NCI-H748 treated with DMSO at 0.1 percent for 48 hours (cell line): ENCODE results near the gene ITPR1.

Experiments
- DNase-seq: peaks from one replicate; lab custom pipeline; 2025; lab: John Stamatoyannopoulos, UW

The ITPR1 gene

DNA sequence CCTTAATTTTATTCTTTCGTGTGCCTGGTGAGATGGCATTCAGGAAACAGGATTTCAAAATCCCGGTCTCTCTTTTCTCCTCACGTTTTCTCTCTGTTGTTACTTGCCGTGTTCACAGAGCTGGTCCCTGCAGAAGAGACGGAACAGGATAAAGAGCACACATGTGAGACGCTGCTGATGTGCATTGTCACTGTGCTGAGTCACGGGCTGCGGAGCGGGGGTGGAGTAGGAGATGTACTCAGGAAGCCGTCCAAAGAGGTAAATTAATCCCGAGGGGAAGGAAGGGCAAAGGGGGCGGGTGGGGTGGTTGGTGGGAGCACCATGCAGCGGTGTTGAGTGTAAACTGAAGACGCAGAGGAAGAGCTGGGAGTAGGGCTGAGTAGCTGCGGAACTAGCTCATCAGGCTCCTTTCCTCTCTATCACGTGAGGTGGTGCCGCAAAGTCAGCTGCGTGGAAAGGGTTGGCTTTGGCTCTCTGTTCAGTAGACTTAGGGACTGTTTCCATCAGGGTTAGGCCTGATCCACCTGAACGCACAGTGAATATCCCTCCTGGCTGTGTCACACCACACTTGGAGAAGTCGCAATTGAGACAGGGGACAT lies 321.3 kb downstream of the ITPR1 start:
- DNase-seq: no peak

DNA sequence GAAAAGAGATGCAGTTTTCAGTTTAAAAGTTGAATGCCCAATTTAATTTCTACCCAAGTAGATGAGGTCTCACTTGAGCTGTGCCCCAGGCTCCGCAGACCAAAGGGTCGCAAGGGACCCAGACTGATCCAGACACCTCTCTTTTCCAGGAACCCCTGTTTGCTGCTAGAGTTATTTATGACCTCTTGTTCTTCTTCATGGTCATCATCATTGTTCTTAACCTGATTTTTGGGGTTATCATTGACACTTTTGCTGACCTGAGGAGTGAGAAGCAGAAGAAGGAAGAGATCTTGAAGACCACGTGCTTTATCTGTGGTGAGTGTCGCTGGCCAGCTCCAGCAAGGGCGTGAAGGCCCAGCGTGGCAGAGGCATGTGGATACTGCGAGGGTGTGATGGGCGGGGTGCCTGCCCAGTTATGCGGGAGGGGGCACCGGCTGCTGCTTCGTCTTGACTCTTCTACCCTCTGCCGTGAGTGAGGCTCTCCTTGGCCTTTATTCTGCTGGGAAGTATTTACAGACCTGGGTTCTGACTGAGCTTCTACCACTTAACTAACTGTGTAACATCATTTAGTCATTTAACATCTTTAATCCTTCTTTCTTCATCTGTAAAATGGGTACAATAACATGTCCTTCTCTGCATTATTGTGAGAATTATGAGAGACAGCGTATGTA lies 321.9 kb downstream of the ITPR1 start:
- no peak for DNase-seq

DNA sequence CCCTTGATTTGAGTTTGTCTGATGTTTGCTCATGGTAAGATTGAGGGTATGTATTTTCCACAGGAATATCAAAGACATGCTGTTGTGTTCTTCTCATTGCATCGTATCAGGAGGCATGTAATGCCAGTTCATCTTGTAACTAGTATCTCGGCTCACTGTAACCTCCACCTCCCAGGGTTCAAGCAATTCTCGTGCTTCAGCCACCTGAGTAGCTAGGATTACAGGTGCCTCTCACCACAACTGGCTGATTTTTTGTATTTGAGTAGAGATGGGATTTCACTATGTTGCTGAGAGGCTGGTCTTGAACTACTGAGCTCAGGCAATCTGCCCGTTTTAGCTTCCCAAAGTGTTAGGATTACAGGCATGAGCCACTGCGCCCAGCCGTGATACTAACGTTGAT lies 323.2 kb downstream of the ITPR1 start:
- DNase-seq: no peak

DNA sequence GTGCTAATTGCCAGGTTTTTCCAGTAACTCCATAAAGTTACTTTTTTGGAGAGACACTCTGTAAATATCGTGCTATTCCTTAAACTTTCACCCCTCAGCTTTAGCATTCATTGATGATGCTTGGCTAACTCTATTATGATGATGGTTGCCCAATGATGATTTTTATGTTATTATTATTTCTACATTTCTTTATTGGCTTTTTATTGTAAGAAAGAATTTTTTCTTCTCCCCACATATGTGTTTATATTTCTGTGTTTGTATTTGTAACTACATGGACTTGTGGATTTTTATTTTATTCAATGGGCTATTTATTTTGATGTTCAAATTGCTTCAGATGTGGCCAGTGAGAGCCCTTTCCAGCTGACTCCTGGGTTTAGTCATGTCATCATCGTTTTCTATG lies 323.6 kb downstream of the ITPR1 start:
- DNase-seq: no peak

DNA sequence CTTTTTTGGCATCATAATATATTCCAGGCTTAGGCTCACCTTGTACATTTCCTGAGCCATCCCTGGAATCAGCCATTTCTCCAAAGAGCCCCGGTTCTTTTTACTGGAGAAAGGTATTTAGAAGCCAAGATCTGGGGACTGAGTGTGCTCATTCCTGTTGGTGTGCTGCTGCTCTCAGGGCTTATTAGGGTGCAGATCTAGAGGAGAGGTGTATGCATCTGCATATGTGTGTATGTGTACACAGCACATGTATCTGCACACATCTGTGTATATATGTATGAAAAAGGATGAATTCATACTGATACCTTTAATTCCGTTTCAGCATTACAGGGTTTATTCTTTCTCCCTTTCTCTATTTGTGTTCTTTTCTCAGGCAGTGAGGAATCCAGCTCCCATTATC lies 324.0 kb downstream of the ITPR1 start:
- DNase-seq: no peak

DNA sequence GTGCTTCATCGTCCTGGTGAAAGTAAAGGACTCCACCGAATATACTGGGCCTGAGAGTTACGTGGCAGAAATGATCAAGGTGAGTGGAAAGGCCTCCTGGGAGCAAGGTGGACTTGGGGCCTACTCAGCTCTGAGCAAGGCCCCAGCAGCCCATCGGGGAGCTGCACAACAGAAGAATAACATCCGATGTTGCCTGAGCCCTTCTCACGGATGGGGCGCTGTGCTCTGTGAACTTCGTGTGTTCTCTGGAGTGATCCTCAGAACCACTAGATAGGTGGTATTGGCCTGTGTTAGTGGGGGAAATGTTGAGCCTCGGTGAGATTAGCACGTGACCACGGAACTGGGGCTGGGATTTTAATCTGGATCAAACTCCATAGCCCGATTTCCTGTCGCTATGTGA lies 325.0 kb downstream of the ITPR1 start:
- no peak for DNase-seq

DNA sequence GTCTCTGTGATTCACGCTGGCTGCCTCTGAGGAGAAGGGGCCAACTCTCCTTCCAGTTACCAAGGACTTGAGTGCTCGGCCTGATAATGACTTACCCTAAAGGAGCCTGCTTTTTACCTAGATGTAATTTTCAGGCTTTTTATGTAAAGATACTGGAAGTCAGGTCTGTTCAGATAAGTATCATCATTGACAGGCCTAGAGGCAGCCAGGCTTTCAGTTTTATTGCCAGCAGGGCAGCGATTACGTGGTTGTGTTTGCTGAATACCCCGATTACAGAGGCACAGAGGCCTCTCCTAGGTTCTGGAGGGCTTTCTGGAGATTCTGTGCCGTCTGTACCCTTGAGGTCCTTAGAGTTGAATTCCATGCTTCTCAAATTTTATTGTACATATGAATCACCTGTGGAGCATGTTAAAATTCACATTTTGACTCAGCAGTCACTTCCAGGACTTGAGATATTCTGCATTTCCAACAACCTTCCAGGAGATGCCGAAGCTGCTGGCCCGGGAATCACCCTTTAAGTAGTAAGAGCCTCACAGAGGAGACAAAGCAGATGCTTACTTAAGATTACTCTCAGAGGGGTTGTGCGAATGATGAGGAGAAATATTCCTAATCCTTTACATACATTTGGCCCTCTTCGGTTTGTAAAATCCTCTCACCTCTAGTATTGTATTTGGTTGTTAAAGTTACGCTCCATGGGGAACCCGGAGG lies 326.0 kb downstream of the ITPR1 start:
- DNase-seq: no peak

DNA sequence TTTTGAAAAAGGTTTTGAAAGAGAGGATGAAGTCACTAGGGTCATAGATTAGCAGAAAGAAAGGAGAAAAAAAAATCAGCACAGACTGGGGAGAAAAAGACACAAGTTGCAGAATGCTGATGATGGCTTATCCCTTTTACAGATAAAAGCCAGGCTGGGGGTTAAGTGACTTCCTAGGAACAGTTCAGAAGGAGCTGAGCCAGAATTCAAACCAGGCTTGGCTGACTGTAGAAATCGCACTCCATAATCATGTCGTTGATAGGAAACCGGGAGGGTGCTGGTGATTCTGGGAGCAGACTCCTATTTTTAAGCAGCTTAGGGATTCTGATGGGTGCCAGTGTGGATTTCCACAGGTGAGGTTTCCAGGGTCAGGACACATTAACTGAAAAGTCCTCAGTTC lies 326.6 kb downstream of the ITPR1 start:
- DNase-seq: no peak

DNA sequence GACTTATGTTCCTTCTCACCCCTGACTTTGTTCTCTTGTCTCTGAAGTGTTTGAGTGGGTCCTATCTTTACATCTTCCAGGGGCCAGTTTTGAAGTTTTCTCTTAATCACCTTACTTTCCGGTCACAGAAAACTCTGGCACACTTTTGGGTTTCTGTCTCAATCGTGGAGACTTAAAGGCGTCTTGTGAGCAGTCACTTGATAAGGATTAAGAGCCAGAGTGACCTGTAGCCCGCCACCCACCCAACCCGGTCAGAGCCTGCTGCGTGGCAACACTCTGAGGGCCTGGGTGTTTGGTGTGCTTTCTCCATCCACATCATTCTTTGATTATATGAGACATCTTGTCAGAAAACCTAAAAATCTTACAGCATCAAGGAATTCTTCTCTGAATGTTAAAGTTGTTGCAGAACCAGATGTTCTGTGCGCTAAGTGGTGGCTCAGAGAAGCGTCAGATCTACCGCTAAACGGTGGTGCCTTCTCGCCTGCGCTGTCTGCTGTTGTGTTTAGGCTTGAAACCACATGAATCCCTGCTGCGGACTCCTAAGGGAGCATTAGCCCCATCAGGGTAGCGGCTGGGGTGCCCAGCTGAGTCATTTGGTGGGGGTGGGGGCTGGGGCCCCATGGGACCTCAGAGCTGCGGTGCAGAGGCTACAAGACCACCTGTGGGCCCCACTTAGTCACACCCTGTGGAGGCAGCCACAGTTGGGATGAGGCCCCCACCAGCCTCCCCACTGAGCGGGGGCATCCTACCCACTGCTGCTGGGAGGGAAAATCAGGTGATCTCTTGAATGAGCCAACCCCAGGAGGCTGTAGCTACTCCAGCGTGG lies 327.4 kb downstream of the ITPR1 start:
- DNase-seq: no peak

DNA sequence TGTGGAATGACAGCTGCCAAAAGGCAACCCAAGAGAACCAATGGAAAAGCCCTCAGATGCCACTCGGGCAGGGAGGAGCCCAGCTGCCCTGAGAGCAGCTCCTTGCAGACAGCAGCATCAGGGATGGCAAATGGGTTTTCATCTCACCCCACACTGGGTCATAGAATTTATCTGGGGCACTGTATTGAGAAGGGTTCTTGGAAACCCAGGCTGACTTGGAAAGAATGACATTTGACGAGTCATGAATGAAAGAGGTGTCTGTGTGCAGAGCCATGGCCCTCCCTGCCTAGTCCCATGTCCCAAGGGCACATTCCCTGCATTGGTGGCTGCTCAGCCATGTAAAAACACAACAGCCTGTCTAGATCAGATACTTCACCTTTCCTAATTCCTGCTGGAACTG lies 328.2 kb downstream of the ITPR1 start:
- DNase-seq: no peak

DNA sequence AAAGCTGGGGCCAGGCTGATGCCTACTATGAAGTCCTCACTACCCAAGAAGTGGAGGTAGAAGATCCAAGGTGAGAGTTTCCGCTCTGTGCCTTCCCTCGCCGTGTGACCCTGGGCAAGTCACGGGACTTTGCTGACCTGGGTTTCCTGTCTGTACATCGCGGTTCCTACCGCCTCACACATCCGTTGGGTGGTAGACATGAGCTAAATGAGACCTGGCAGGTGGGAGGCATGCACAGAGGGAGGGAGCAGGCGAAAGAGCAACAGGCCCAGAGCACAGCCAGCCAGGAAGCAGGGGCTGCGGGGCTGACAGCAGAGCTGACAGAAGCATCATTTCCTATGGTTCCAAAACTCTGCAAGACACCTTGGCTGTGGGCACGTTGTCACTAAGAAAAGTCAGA lies 328.8 kb downstream of the ITPR1 start:
- no peak for DNase-seq

DNA sequence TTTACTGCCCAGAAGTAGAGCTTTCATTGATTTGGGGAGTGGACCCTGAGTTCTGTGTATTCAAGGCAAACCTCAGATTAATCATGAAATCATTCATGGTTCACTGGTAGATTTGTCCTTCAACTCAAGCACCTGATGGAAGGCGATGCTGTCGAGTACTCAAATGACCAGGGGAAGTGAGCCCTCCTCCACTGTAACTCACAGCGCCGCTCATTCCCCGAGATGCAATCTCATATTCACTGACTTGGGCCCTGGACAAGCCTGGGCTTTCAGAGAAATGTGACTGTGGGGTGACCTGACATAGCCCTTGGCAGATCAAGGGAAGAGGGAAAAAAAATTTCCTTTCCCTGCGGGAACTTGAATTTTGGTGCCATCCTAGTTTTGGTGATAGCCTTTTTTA lies 329.4 kb downstream of the ITPR1 start:
- no peak for DNase-seq

DNA sequence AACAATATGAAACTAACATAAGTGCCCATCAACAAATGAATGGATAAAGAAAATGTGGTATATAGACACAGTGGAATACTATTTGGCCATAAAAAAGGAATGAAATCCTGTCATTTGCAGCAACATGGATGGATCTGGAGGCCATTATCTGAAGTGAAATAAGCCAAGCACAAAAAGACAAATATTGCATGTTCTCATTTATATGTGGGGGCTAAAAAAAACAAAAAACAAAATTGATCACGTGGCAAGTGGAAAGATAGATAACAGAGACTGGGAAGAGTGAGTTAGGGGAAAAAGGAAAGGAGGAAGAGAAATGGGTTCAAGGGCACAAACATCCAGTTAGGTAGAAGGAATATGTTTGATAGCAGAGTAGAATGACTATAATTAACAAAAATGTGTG lies 330.2 kb downstream of the ITPR1 start:
- DNase-seq: no peak

DNA sequence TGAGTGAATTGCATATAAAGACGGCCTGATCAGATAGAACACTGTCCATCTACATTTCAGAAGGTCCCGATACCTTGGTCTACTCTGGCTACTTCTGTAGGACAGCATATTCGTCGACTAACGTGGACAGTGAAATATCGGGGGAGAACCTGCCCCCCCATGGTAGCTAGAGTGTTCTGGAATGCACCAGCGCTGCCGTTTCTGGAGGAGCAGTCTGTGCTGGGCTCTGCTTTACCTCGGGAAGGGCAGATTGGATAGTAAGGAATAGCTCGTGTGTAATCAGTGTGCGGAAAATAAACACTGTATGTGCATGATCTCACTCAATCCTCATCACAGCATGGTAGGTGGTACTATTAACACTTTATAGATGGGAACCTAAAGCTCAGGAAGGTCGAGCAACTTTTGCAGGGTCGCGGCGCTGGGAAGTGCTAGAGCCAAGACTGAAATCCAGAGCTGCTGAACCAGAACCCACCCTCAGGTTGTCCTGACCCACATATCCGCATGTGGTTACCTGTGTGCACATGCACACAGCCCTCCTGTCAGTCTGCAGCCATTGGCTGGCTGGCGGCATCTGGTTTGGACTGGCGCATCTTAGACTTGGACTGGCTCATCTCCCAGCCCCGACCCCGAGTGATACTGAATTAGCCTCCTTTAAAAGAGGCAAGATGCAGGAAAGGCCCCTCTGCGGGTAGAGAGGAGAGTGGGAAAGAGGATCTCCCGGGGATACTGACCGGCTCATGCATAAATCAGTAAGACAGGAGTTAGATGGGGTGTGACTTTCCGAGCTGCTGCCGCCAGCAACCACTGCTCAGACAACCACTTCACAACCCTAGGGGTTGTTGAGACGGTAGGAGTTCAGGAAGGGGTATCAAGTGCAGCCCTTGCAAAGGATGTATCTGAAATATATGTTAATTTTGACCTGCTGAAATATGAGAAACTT lies 331.1 kb downstream of the ITPR1 start:
- no peak for DNase-seq

DNA sequence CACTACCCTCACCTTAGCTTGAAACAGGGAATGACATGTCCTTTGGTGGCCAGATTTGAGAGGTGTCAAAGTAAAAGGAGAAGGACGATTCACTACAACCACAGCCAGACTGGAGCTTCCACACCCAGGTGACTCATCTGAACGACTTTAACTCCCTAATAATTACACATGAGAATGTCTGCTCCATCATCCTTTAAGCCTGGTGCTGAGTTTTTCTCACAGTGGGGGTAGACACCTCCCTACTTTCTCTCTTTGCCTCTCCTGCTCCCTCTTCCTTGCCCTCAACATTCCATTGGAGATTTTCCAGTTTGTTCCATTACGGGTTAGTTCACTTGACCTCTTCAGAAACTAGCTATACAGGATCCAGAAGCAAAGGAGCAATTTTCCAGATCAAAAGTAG lies 331.8 kb downstream of the ITPR1 start:
- DNase-seq: no peak

DNA sequence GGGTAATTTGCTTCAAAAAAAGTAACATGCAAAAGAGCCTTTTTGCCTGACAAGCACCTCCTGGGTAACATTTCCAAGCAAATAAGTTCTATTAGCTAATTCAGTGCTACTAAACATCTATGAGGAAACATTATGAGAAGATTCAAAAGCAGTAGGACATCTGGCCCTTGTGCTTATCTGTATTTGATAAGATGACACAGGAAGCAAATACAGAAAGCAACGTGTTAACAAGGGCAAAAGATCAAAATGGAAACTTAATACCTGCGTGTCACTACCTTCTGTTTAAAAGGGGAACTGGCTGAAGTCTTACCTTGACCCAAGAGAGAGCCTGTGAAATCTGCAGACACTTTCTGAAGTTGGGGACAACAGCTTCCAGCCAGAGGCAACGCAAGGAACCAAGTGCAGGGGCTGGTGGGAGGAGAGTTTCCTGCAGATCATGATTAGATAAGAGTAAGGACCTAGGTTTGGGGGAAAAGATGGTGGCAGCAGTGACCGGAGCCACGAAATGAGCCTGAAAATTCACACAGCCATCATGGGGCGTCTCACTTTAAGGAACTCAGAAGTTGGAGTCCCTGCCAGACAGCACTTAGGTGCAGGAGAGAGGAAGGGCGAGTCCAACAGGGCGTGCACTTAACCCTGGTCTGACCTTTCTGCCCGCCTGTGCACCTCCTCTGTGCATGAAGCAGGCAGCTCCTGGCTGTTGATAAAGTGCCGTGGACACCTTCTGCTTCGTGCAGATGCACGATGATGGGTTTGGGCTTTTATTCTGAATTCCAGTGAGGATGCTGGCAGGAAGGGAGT lies 332.5 kb downstream of the ITPR1 start:
- no peak for DNase-seq

DNA sequence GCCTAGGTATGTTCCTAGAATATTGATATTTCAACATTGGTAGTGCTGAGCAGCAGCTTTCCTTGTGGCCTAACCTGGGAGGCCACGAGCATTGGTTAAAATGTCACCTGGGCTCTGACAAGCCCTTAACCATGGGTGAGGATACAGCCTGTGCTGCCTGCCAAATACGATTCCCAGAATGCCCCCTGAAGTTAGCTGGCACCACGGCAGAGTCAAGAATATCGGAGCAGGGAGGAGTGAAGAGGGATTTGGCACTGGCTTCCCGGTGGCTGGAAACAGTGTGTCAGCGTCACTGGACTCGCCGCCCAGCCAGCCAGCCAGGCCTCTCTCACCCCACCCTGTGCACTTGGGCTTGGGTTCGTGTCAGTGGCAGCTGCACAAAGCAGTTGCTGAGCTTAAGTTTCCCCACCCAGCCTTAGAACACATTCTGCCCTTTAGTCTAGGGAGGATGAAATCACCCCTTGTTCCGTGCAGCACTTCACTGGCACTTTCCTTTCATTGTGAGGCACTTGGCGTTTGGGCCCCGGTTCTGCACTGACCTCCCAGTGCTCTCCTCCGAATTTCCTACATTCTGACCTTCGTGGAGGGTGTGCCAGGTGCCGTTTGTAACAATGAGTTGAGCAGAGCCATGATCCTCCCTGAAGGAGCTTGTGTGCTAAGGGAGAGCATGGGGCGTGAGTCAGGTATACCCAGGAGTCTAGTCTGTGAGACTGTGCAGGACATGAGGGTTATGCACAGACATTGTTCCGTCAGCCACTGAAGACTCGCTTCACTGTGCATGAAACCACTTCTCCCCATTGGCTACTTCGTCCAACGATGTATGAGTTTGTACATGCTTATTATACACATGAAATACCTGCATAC lies 333.3 kb downstream of the ITPR1 start:
- no peak for DNase-seq

DNA sequence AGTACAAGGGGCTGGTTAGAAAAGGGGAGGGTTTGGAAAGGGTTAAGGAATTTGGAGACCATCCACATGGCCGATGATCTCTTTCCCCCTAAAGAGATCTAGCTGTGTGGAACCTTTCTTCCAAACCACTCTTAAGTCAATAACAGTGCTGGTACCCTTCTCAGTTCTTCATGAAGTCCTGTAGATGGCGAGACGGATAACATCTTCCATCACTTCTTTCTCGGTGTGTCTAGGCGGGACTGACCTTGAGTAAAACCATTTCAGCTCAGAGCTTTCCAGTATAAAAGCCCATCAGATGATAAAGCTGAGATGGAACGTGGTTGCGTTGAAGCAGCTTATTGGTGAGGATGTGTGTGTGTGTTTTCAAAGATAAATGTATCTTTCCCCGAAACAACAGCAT lies 334.6 kb downstream of the ITPR1 start:
- DNase-seq: no peak

DNA sequence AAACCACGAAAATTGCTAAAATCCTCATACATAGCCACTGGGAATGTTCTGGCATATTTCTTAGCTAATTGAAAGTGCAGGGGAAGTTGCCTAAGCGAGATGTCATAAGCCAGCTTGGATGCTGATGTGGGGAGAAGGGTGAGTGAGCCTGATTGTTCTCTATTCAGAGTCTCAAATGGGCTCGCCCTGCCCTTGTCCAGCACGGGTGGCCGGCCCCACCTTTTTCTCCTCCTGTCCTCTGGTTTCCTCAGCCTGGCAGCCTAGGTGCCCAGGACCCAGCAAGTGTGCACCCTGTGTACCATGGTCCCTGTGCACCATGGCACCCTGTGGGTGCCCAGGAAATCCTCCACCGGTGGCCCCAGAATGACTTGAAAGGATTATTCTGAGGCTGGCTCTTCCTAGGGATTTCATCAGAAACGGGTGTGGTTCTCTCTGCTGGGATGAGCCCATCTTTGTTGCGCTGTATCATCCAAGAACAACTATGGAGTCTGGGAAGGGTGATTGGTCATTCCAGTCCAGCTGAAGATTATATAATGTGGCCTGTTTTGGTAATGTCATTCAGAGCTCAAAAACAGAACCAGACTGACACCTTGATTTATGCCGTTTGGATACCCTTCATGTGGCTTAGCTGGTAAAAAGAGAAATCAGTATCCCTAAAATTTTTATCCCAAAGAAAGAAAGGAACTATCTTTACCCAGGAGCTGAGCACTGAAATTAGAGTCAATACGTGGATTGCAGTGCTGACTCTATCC lies 335.3 kb downstream of the ITPR1 start:
- DNase-seq: no peak
